Neural cell (in vitro differentiated cells): ENCODE measurements around the gene IL1R2. TPM values are rescaled to one million over a fixed set of nuclear protein-coding genes. Genes with fewer than 3 reads are reported as not detected.

Source experiments
- H2AFZ ChIP-seq: fragments of 200-600, 300-800 bp; sonication (generic), shearing (Covaris generic); 2 replicates; pipeline ENCODE4 v1.6.0; 2014; ENCODE audit warnings: low read depth, mild to moderate bottlenecking, antibody characterized with exemption, low read length, moderate library complexity
- H3F3A ChIP-seq: fragments of 200-600 bp; shearing (Covaris generic); 2 replicates; pipeline ENCODE4 v1.6.1; 2016; ENCODE audit warnings: mild to moderate bottlenecking, moderate library complexity, mixed read lengths, antibody characterized with exemption, low read length; ENCODE audit not compliant: insufficient read depth, poor library complexity, severe bottlenecking
- H3K27ac ChIP-seq: fragments of 200-600, 300-800 bp; sonication (generic), shearing (Covaris generic); 2 replicates; pipeline ENCODE4 v1.5.1; 2014; ENCODE audit warnings: mild to moderate bottlenecking, low read length, moderate library complexity
- H3K27me3 ChIP-seq: fragments of 300-800, 200-600 bp; sonication (generic), shearing (Covaris generic); 2 replicates; pipeline ENCODE4 v1.6.0; 2014; ENCODE audit warnings: mild to moderate bottlenecking, low read depth, low read length, moderate library complexity; ENCODE audit not compliant: insufficient read depth
- H3K36me3 ChIP-seq: fragments of 300-800, 200-600 bp; sonication (generic), shearing (Covaris generic); 2 replicates; pipeline ENCODE4 v1.5.1; 2014; ENCODE audit warnings: mild to moderate bottlenecking, antibody characterized with exemption, low read length, moderate library complexity; ENCODE audit not compliant: insufficient read depth
- H3K4me2 ChIP-seq: fragments of 300-800, 200-600 bp; sonication (generic), shearing (Covaris generic); 2 replicates; pipeline ENCODE4 v1.6.0; 2014; ENCODE audit warnings: mild to moderate bottlenecking, low read length
- H3K4me3 ChIP-seq: fragments of 300-800, 200-600 bp; sonication (generic), shearing (Covaris generic); 2 replicates; pipeline ENCODE4 v1.5.1; 2014; ENCODE audit warnings: mild to moderate bottlenecking, low read length, moderate library complexity
- H3K79me2 ChIP-seq: fragments of 200-600 bp; shearing (Covaris generic); replicated peaks from 2 replicates; pipeline ENCODE4 v1.6.0; 2014; ENCODE audit warnings: mild to moderate bottlenecking, low read length, moderate library complexity; ENCODE audit not compliant: insufficient read depth
- H3K9ac ChIP-seq: fragments of 300-800, 200-600 bp; sonication (generic), shearing (Covaris generic); 2 replicates; pipeline ENCODE4 v1.6.1; 2016; ENCODE audit warnings: mild to moderate bottlenecking, low read length, mixed read lengths
- H3K9me2 ChIP-seq: fragments of 200-600 bp; shearing (Covaris generic); 2 replicates; pipeline ENCODE4 v1.6.1; 2016; ENCODE audit warnings: mild to moderate bottlenecking, low read length, mixed read lengths; ENCODE audit not compliant: insufficient read depth
- H3K9me3 ChIP-seq: fragments of 200-600, 300-800 bp; sonication (generic), shearing (Covaris generic); 2 replicates; pipeline ENCODE4 v1.6.1; 2016; ENCODE audit warnings: mild to moderate bottlenecking, mixed run types, low read length, moderate library complexity, mixed read lengths
- H4K20me1 ChIP-seq: fragments of 200-600 bp; shearing (Covaris generic); 2 replicates; pipeline ENCODE4 v1.6.1; 2016; ENCODE audit warnings: mild to moderate bottlenecking, mixed run types; ENCODE audit not compliant: insufficient read depth
- CTCF ChIP-seq: fragments of 450-650 bp; IDR thresholded peaks from 2 replicates; pipeline ENCODE4 v1.5.1; 2014; ENCODE audit warnings: antibody characterized with exemption, mild to moderate bottlenecking, moderate library complexity; ENCODE audit not compliant: poor library complexity, severe bottlenecking
- EP300 ChIP-seq: fragments of 450-650 bp; conservative IDR thresholded peaks from 2 replicates; pipeline ENCODE4 v1.6.1; 2014; ENCODE audit warnings: antibody characterized with exemption, mild to moderate bottlenecking, moderate library complexity; ENCODE audit not compliant: poor library complexity, severe bottlenecking
- EZH2 ChIP-seq: fragments of 200-600, 300-800 bp; shearing (Covaris generic), sonication (generic); IDR thresholded peaks from 2 replicates; pipeline ENCODE4 v1.6.1; 2014; ENCODE audit warnings: antibody characterized with exemption, low read length, borderline replicate concordance, mild to moderate bottlenecking; ENCODE audit not compliant: insufficient read depth, poor library complexity, severe bottlenecking
- MXI1 ChIP-seq: fragments of 450-650 bp; conservative IDR thresholded peaks from 2 replicates; pipeline ENCODE4 v1.6.1; 2014; ENCODE audit warnings: antibody characterized with exemption, mild to moderate bottlenecking; ENCODE audit not compliant: poor library complexity, severe bottlenecking
- POLR2AphosphoS5 ChIP-seq: IDR thresholded peaks from 2 replicates; pipeline ENCODE4 v1.6.1; 2012
- RAD21 ChIP-seq: fragments of 450-650 bp; conservative IDR thresholded peaks from 2 replicates; pipeline ENCODE4 v1.6.1; 2014; ENCODE audit warnings: antibody characterized with exemption, mild to moderate bottlenecking, moderate library complexity
- REST ChIP-seq: IDR thresholded peaks from 2 replicates; pipeline ENCODE4 v1.6.1; 2012; ENCODE audit warnings: borderline replicate concordance
- SMC3 ChIP-seq: fragments of 450-650 bp; conservative IDR thresholded peaks from 2 replicates; pipeline ENCODE4 v1.6.1; 2014; ENCODE audit warnings: antibody characterized with exemption, mild to moderate bottlenecking, moderate library complexity; ENCODE audit not compliant: poor library complexity
- TAF1 ChIP-seq: IDR thresholded peaks from 2 replicates; pipeline ENCODE4 v1.6.1; 2012; ENCODE audit warnings: low read depth
- polyA plus RNA-seq: library from polyadenylated mRNA; depleted of rRNA; stranded (reverse); fragments of >200 nt; gene quantifications from 2 replicates; pipeline ENCODE4 v1.2.3, GENCODE V29; 2014

IL1R2 gene
- polyA plus RNA-seq, 1 donor from 2014 or later = not detected

- no peaks in the 10 kb centered on the region for H4K20me1 ChIP-seq
- H3K9ac ChIP-seq = no peak overlapping the region
- no peak overlapping the region for H3K4me3 ChIP-seq
- H3F3A ChIP-seq = no peaks in the 10 kb centered on the region
- H3K36me3 ChIP-seq = no peaks in the 10 kb centered on the region
- no peak overlapping the region for H3K4me2 ChIP-seq
- no peaks in the 10 kb centered on the region for H3K27me3 ChIP-seq
- H2AFZ ChIP-seq = no peak overlapping the region
- no peak overlapping the region for H3K27ac ChIP-seq
- H3K9me2 ChIP-seq = no peaks in the 10 kb centered on the region
- TF ChIP-seq RAD21 (no peak), EZH2 (no peak), REST (no peak), EP300 (no peak), TAF1 (no peak), MXI1 (no peak), CTCF (no peak), SMC3 (no peak), POLR2AphosphoS5 (no peak)
- H3K9me3 ChIP-seq = no peaks in the 10 kb centered on the region
- no peaks in the 10 kb centered on the region for H3K79me2 ChIP-seq
Observed at GRCh38 chr2:102008490-102008889, 16.7 kb downstream of the IL1R2 start.

GRCh38 chr2:102009557-102009956 is 17.8 kb downstream of the IL1R2 start:
- Histone ChIP-seq H3K27me3 (no peaks in the 10 kb centered on the region), H3K9me3 (no peaks in the 10 kb centered on the region), H3K9me2 (no peaks in the 10 kb centered on the region), H3K9ac (no peak overlapping the region), H3K27ac (no peak overlapping the region), H3K4me2 (no peak overlapping the region), H3K4me3 (no peak overlapping the region), H3K79me2 (no peaks in the 10 kb centered on the region), H2AFZ (no peak overlapping the region), H3F3A (no peaks in the 10 kb centered on the region), H3K36me3 (no peaks in the 10 kb centered on the region), H4K20me1 (no peaks in the 10 kb centered on the region)
- TF ChIP-seq EZH2 = no peak
- TF ChIP-seq TAF1 = no peak
- TF ChIP-seq REST = no peak
- TF ChIP-seq CTCF = no peak
- TF ChIP-seq SMC3 = no peak
